ENCODE results near the gene BIK. TPM values are rescaled to one million over a fixed set of nuclear protein-coding genes. Genes with fewer than 3 reads are reported as not detected.

The BIK gene
- total and polyA plus RNA-seq, 12 donors = 0.28 to 0.88 (median 0.57) TPM; not detected in 5

- no peak for TF ChIP-seq CTCF (IDR thresholded peaks at IDR 0.05)
- peaks cover 0 to 13% (median 0%) of the 10 kb centered on the region in 9 donors for H3K36me3 ChIP-seq
- H3K27me3 ChIP-seq = no peaks in the 10 kb centered on the region
- DNase-seq (no peak), ATAC-seq (peak in 3 of 8 donors; percentile 1 to 4 (median 4))
- 69 to 77% methylated on average over 15 of the region's 15 CpGs for WGBS, 2 donors
- intact Hi-C loops (cut with DNase I) = no loop called here
- H3K4me3 ChIP-seq = peak overlapping the region; percentile 58 to 97 (median 78)
- no peaks in the 10 kb centered on the region for H3K9me3 ChIP-seq
- peaks cover 7 to 78% (median 23%) of the 10 kb centered on the region in 9 donors for H3K4me1 ChIP-seq
- H3K27ac ChIP-seq = peak overlapping the region in 9 of 10 donors; percentile 83 to 97 (median 90)
These were observed 40.2 kb downstream of the BIK start for GRCh38 chr22:43150731-43151206.

- DNase-seq (peak; percentile 78 to 89), ATAC-seq (peak; percentile 79 to 92 (median 85))
- Histone ChIP-seq H3K9me3 (no peaks in the 10 kb centered on the region), H3K36me3 (peaks cover 0 to 17% (median 0%) of the 10 kb centered on the region in 9 donors), H3K27ac (peak within 1 kb of the TSS; percentile 38 to 97 (median 90)), H3K4me3 (peak within 1 kb of the TSS; percentile 58 to 97 (median 78)), H3K27me3 (no peaks in the 10 kb centered on the region), H3K4me1 (peaks cover 7 to 77% (median 23%) of the 10 kb centered on the region in 9 donors)
- intact Hi-C loops (cut with DNase I) = no loop called here
- peak in 2 of 9 donors; percentile 4 to 9 for TF ChIP-seq CTCF (IDR thresholded peaks at IDR 0.05)
- 1 to 2% methylated on average over 69 to 75 of the region's 75 CpGs for WGBS, 2 donors
These were observed 40.9 kb downstream of the BIK start, which contains the start of gene TSPO for GRCh38 chr22:43151251-43152002. TSPO (plus strand) TSS chr22:43151559; CDS start chr22:43159239, 7,680 bp downstream.

- Histone ChIP-seq H3K4me1 (peaks cover 7 to 79% (median 23%) of the 10 kb centered on the region in 9 donors), H3K4me3 (peak overlapping the region; percentile 58 to 97 (median 78)), H3K27ac (peak overlapping the region; percentile 38 to 97 (median 90)), H3K36me3 (peaks cover 0 to 17% (median 0%) of the 10 kb centered on the region in 9 donors), H3K27me3 (no peaks in the 10 kb centered on the region), H3K9me3 (no peaks in the 10 kb centered on the region)
- TF ChIP-seq CTCF (IDR thresholded peaks at IDR 0.05) = no peak
- 17 to 27% methylated on average over 18 of the region's 18 CpGs for WGBS, 2 donors
- peak in 6 of 8 donors; percentile 1 to 16 (median 7) for ATAC-seq
- DNase-seq = no peak
- intact Hi-C loops (cut with DNase I) = no loop called here
These were observed 41.4 kb downstream of the BIK start for GRCh38 chr22:43152003-43152356.

- peak overlapping the region; percentile 38 to 97 (median 90) for H3K27ac ChIP-seq
- intact Hi-C loops (cut with DNase I) = no loop called here
- DNase-seq (peak; percentile 70 to 75), ATAC-seq (peak; percentile 65 to 85 (median 74))
- H3K4me1 ChIP-seq = peaks cover 7 to 74% (median 23%) of the 10 kb centered on the region in 9 donors
- H3K4me3 ChIP-seq = peak overlapping the region; percentile 58 to 97 (median 78)
- H3K9me3 ChIP-seq = no peaks in the 10 kb centered on the region
- peaks cover 0 to 17% (median 0%) of the 10 kb centered on the region in 9 donors for H3K36me3 ChIP-seq
- no peak for TF ChIP-seq CTCF (IDR thresholded peaks at IDR 0.05)
- 11 to 13% methylated on average over 22 of the region's 22 CpGs for WGBS, 2 donors
- H3K27me3 ChIP-seq = no peaks in the 10 kb centered on the region
These were observed 42.0 kb downstream of the BIK start for GRCh38 chr22:43152357-43153071.

All from heart right ventricle (tissue), 16 donors.